Muscle layer of colon (tissue), 2 donors: ENCODE data around the gene PDE1C.

Source experiments
- H3K27ac ChIP-seq: one replicate; pipeline ENCODE4 v1.7.0; 2013; ENCODE audit warnings: low read depth, mild to moderate bottlenecking, low read length, moderate library complexity
- H3K27me3 ChIP-seq, 2 donors: one replicate each; pipeline ENCODE4 v1.7.0; 2013; ENCODE audit warnings: low read length in 2 of 2, mild to moderate bottlenecking in 2 of 2; ENCODE audit not compliant: insufficient read depth in 2 of 2, control insufficient read depth in 1 of 2
- H3K36me3 ChIP-seq: one replicate; pipeline ENCODE4 v1.7.0; 2013; ENCODE audit warnings: mild to moderate bottlenecking, low read length; ENCODE audit not compliant: insufficient read depth
- H3K4me1 ChIP-seq: one replicate; pipeline ENCODE4 v1.7.0; 2013; ENCODE audit warnings: mild to moderate bottlenecking, low read length; ENCODE audit not compliant: insufficient read depth
- H3K4me3 ChIP-seq, 2 donors: one replicate each; pipeline ENCODE4 v1.7.0; 2013; ENCODE audit warnings: low read length in 2 of 2, low read depth in 1 of 2, mild to moderate bottlenecking in 1 of 2, moderate library complexity in 1 of 2
- H3K9ac ChIP-seq: one replicate; pipeline ENCODE4 v1.7.0; 2013; ENCODE audit warnings: low read length
- H3K9me3 ChIP-seq: one replicate; pipeline ENCODE4 v1.7.0; 2013; ENCODE audit warnings: mild to moderate bottlenecking, low read length
- donor health status: abdominal sarcoma.
- donor health status: Adenocarcinoma of cecum.

PDE1C gene

GRCh38 chr7:31885171-31885570, 185.0 kb downstream of the PDE1C start:
- Histone ChIP-seq H3K4me1 (peaks cover 25% of the 10 kb centered on the region), H3K27me3 (no peaks in the 10 kb centered on the region), H3K36me3 (no peaks in the 10 kb centered on the region), H3K27ac (no peak overlapping the region), H3K9me3 (no peaks in the 10 kb centered on the region), H3K4me3 (no peak overlapping the region), H3K9ac (no peak overlapping the region)

GRCh38 chr7:31883761-31884164, 186.4 kb downstream of the PDE1C start:
- Histone ChIP-seq H3K9ac (no peak overlapping the region), H3K27me3 (no peaks in the 10 kb centered on the region), H3K4me3 (no peak overlapping the region), H3K4me1 (peaks cover 25% of the 10 kb centered on the region), H3K36me3 (no peaks in the 10 kb centered on the region), H3K9me3 (no peaks in the 10 kb centered on the region), H3K27ac (no peak overlapping the region)

GRCh38 chr7:31882187-31882586, 188.0 kb downstream of the PDE1C start:
- no peak overlapping the region for H3K4me3 ChIP-seq
- no peaks in the 10 kb centered on the region for H3K27me3 ChIP-seq
- peaks cover 25% of the 10 kb centered on the region for H3K4me1 ChIP-seq
- no peaks in the 10 kb centered on the region for H3K36me3 ChIP-seq
- H3K9me3 ChIP-seq: no peaks in the 10 kb centered on the region
- no peak overlapping the region for H3K27ac ChIP-seq
- H3K9ac ChIP-seq: no peak overlapping the region

GRCh38 chr7:31878875-31879274, 191.3 kb downstream of the PDE1C start:
- no peak overlapping the region for H3K4me3 ChIP-seq
- H3K36me3 ChIP-seq: no peaks in the 10 kb centered on the region
- no peaks in the 10 kb centered on the region for H3K9me3 ChIP-seq
- H3K27ac ChIP-seq: no peak overlapping the region
- H3K9ac ChIP-seq: no peak overlapping the region
- H3K4me1 ChIP-seq: peaks cover 15% of the 10 kb centered on the region
- H3K27me3 ChIP-seq: no peaks in the 10 kb centered on the region

GRCh38 chr7:31875424-31875823, 194.8 kb downstream of the PDE1C start:
- H3K27me3 ChIP-seq: no peaks in the 10 kb centered on the region
- H3K9me3 ChIP-seq: no peaks in the 10 kb centered on the region
- no peak overlapping the region for H3K4me3 ChIP-seq
- no peak overlapping the region for H3K9ac ChIP-seq
- no peaks in the 10 kb centered on the region for H3K36me3 ChIP-seq
- no peak overlapping the region for H3K27ac ChIP-seq
- no peaks in the 10 kb centered on the region for H3K4me1 ChIP-seq

- H3K27me3 ChIP-seq: no peaks in the 10 kb centered on the region
- H3K9ac ChIP-seq: no peak overlapping the region
- H3K36me3 ChIP-seq: no peaks in the 10 kb centered on the region
- no peak overlapping the region for H3K4me3 ChIP-seq
- H3K4me1 ChIP-seq: no peaks in the 10 kb centered on the region
- no peak overlapping the region for H3K27ac ChIP-seq
- H3K9me3 ChIP-seq: no peaks in the 10 kb centered on the region
These were observed 195.4 kb downstream of the PDE1C start for GRCh38 chr7:31874631-31875386.

- no peak overlapping the region for H3K9ac ChIP-seq
- H3K27me3 ChIP-seq: no peaks in the 10 kb centered on the region
- no peaks in the 10 kb centered on the region for H3K9me3 ChIP-seq
- H3K4me1 ChIP-seq: no peaks in the 10 kb centered on the region
- no peaks in the 10 kb centered on the region for H3K36me3 ChIP-seq
- no peak overlapping the region for H3K27ac ChIP-seq
- no peak overlapping the region for H3K4me3 ChIP-seq
These were observed 196.2 kb downstream of the PDE1C start for GRCh38 chr7:31873816-31874597.

- Histone ChIP-seq H3K4me1 (no peaks in the 10 kb centered on the region), H3K27ac (no peak overlapping the region), H3K9me3 (no peaks in the 10 kb centered on the region), H3K4me3 (no peak overlapping the region), H3K9ac (no peak overlapping the region), H3K27me3 (no peaks in the 10 kb centered on the region), H3K36me3 (no peaks in the 10 kb centered on the region)
These were observed 197.4 kb downstream of the PDE1C start for GRCh38 chr7:31872545-31873370.

GRCh38 chr7:31864646-31865045, 205.6 kb downstream of the PDE1C start:
- no peak overlapping the region for H3K27ac ChIP-seq
- no peaks in the 10 kb centered on the region for H3K4me1 ChIP-seq
- no peak overlapping the region for H3K9ac ChIP-seq
- no peaks in the 10 kb centered on the region for H3K36me3 ChIP-seq
- H3K4me3 ChIP-seq: no peak overlapping the region
- no peaks in the 10 kb centered on the region for H3K27me3 ChIP-seq
- no peaks in the 10 kb centered on the region for H3K9me3 ChIP-seq

GRCh38 chr7:31860925-31861324, 209.3 kb downstream of the PDE1C start:
- Histone ChIP-seq H3K36me3 (no peaks in the 10 kb centered on the region), H3K9ac (no peak overlapping the region), H3K27ac (no peak overlapping the region)

GRCh38 chr7:31858055-31858454, 212.2 kb downstream of the PDE1C start:
- H3K4me1 ChIP-seq: no peaks in the 10 kb centered on the region
- no peaks in the 10 kb centered on the region for H3K9me3 ChIP-seq
- H3K27ac ChIP-seq: no peak overlapping the region
- no peak overlapping the region for H3K4me3 ChIP-seq
- no peaks in the 10 kb centered on the region for H3K36me3 ChIP-seq
- H3K9ac ChIP-seq: no peak overlapping the region
- H3K27me3 ChIP-seq: no peaks in the 10 kb centered on the region

More at GRCh38 chr7:31860925-31861324, 209.3 kb downstream of the PDE1C start:
- Histone ChIP-seq H3K4me3 (no peak overlapping the region), H3K9me3 (no peaks in the 10 kb centered on the region), H3K27me3 (no peaks in the 10 kb centered on the region), H3K4me1 (no peaks in the 10 kb centered on the region)
